ENCODE results near the gene CAGE1. TPM values are rescaled to one million over a fixed set of nuclear protein-coding genes. Genes with fewer than 3 reads are reported as not detected.

Gene CAGE1
- total RNA-seq, 2 experiments from 2014 or later = 0.27 to 1.1 TPM

DNA sequence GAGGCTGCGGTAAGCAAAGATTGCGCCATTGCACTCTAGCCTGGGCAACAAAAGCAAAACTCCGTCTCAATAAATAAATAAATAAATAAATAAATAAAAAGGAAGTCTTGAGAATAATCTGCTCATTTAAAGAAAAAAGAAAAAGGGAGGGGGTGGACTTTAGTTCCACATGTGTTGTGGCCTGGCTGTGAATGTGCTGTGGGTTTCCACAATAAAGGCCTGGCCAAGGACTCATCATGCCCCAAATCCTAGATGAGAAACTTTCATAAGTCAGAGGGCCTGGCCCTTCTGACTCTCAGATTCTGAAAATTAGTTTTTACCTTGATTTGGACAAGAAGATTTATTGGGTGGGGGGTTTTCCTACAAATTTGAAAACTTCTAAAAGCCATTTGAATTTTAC, 48.5 kb upstream of the CAGE1 start:
- TF ChIP-seq EZH2phosphoT487 (IDR thresholded peaks at IDR 0.05; ENCODE audit: borderline replicate concordance, low read depth, low read length) = no peak
- TF ChIP-seq, protein P1, sequence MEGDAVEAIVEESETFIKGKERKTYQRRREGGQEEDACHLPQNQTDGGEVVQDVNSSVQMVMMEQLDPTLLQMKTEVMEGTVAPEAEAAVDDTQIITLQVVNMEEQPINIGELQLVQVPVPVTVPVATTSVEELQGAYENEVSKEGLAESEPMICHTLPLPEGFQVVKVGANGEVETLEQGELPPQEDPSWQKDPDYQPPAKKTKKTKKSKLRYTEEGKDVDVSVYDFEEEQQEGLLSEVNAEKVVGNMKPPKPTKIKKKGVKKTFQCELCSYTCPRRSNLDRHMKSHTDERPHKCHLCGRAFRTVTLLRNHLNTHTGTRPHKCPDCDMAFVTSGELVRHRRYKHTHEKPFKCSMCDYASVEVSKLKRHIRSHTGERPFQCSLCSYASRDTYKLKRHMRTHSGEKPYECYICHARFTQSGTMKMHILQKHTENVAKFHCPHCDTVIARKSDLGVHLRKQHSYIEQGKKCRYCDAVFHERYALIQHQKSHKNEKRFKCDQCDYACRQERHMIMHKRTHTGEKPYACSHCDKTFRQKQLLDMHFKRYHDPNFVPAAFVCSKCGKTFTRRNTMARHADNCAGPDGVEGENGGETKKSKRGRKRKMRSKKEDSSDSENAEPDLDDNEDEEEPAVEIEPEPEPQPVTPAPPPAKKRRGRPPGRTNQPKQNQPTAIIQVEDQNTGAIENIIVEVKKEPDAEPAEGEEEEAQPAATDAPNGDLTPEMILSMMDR (conservative IDR thresholded peaks at IDR 0.05; ENCODE audit: low read length) = no peak
- CTCF ChIA-PET (ENCODE audit: unreplicated experiment) = no interaction called here
- H2AFZ ChIP-seq (ENCODE audit: low read length) = no peak overlapping the region
- no peaks in the 10 kb centered on the region for H4K20me1 ChIP-seq (ENCODE audit: insufficient read depth, low read length)
- BruUV-seq (replicated peaks) = no TSS peak
- intact Hi-C loops (cut with micrococcal nuclease; ENCODE audit: unreplicated experiment) = no loop called here
- no peaks in the 10 kb centered on the region for H3K9me3 ChIP-seq (ENCODE audit: low read length)
- H3K4me1 ChIP-seq (ENCODE audit: insufficient read depth, low read length, poor library complexity, severe bottlenecking) = peaks cover 13% of the 10 kb centered on the region
- no peak overlapping the region for H3K4me2 ChIP-seq (ENCODE audit: low read length)
- H3K36me3 ChIP-seq (ENCODE audit: insufficient read depth, low read length) = no peaks in the 10 kb centered on the region
- no peak for DNase-seq (ENCODE audit: low spot score)
- no peaks in the 10 kb centered on the region for H3K9me2 ChIP-seq (ENCODE audit: insufficient read depth, low read length)
- no peaks in the 10 kb centered on the region for H3K79me2 ChIP-seq (ENCODE audit: insufficient read depth, low read depth, low read length)
- no peak overlapping the region for H3K27ac ChIP-seq (ENCODE audit: low read depth, low read length, poor library complexity, severe bottlenecking)
- POLR2A ChIA-PET = interaction anchor here (1.0 kb wide), 1 partner anchor 9 kb away, joined by 3 read pairs; no protein-coding TSS in a partner anchor
- H3K4me3 ChIP-seq (ENCODE audit: low read depth, low read length, poor library complexity, severe bottlenecking) = no peak overlapping the region

DNA sequence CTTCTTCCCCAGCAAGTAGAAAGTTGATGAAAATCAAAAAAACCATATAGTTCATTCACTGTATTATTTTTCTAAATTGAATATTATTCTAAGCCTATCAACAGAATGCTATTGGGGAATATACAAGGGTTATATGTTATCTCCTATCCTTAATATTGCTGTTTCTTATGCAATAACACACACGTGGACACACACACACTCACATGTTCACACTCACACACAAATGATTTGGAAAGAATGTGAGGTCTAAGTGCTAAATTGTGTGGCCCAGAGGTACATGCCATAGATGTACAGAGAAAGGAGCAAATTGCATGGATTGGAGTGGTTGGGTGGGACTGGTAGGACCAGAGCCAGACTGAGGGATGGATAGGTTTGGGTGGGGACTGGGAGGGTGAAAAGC, 45.1 kb upstream of the CAGE1 start:
- Histone ChIP-seq H3K4me2 (ENCODE audit: low read length) (no peak overlapping the region), H3K9me2 (ENCODE audit: insufficient read depth, low read length) (no peaks in the 10 kb centered on the region), H3K9me3 (ENCODE audit: low read length) (no peaks in the 10 kb centered on the region), H3K36me3 (ENCODE audit: insufficient read depth, low read length) (no peaks in the 10 kb centered on the region), H3K79me2 (ENCODE audit: insufficient read depth, low read depth, low read length) (no peaks in the 10 kb centered on the region), H3K4me3 (ENCODE audit: low read depth, low read length, poor library complexity, severe bottlenecking) (no peak overlapping the region), H3K27ac (ENCODE audit: low read depth, low read length, poor library complexity, severe bottlenecking) (no peak overlapping the region), H4K20me1 (ENCODE audit: insufficient read depth, low read length) (no peaks in the 10 kb centered on the region), H3K4me1 (ENCODE audit: insufficient read depth, low read length, poor library complexity, severe bottlenecking) (peaks cover 11% of the 10 kb centered on the region), H2AFZ (ENCODE audit: low read length) (no peak overlapping the region)
- DNase-seq (ENCODE audit: low spot score) = no peak
- intact Hi-C loops (cut with micrococcal nuclease; ENCODE audit: unreplicated experiment) = no loop called here
- BruUV-seq (replicated peaks) = no TSS peak
- CTCF ChIA-PET (ENCODE audit: unreplicated experiment) = no interaction called here
- TF ChIP-seq EZH2phosphoT487 (IDR thresholded peaks at IDR 0.05; ENCODE audit: borderline replicate concordance, low read depth, low read length) = no peak
- POLR2A ChIA-PET = interaction anchor here (0.7 kb wide), 1 partner anchor 11 kb away, joined by 5 read pairs; no protein-coding TSS in a partner anchor

DNA sequence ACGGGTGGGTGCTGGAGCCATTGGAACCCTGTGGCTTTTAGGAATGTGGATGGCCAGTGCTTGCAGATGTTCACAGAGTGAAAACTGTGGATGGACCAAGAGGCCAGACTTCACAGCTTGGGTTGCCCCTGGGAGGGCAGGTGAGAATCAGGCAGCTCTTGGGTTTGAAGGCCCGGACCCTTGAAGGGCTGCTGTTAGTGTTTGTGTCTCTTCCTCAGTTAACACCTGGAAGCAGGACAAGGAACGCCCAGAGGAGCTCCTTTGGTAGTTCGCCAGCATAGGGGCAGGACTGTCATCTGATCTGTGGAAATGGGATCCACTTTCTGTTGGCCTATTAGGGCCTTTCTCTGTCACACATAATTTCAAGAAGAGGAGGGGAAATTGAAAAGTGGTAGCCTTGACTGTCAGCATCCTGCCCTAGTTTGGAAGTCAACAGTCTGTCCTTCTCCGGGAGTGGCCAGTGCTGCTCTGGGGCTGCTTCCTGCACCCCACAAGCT, 43.6 kb upstream of the CAGE1 start:
- BruUV-seq (replicated peaks) = no TSS peak
- ChIA-PET POLR2A (interaction anchor here (0.7 kb wide), 1 partner anchor 7 kb away, joined by 3 read pairs; no protein-coding TSS in a partner anchor), CTCF (ENCODE audit: unreplicated experiment) (no interaction called here)
- H3K9me3 ChIP-seq (ENCODE audit: low read length) = no peaks in the 10 kb centered on the region
- DNase-seq (ENCODE audit: low spot score) = no peak
- H3K27ac ChIP-seq (ENCODE audit: low read depth, low read length, poor library complexity, severe bottlenecking) = no peak overlapping the region
- H3K36me3 ChIP-seq (ENCODE audit: insufficient read depth, low read length) = no peaks in the 10 kb centered on the region
- intact Hi-C loops (cut with micrococcal nuclease; ENCODE audit: unreplicated experiment) = no loop called here
- TF ChIP-seq, protein P1 (conservative IDR thresholded peaks at IDR 0.05; ENCODE audit: low read length) = no peak
- TF ChIP-seq EZH2phosphoT487 (IDR thresholded peaks at IDR 0.05; ENCODE audit: borderline replicate concordance, low read depth, low read length) = no peak
- no peaks in the 10 kb centered on the region for H4K20me1 ChIP-seq (ENCODE audit: insufficient read depth, low read length)
- no peaks in the 10 kb centered on the region for H3K9me2 ChIP-seq (ENCODE audit: insufficient read depth, low read length)
- no peaks in the 10 kb centered on the region for H3K4me1 ChIP-seq (ENCODE audit: insufficient read depth, low read length, poor library complexity, severe bottlenecking)
- no peak overlapping the region for H3K4me3 ChIP-seq (ENCODE audit: low read depth, low read length, poor library complexity, severe bottlenecking)
- H3K4me2 ChIP-seq (ENCODE audit: low read length) = no peak overlapping the region
- no peaks in the 10 kb centered on the region for H3K79me2 ChIP-seq (ENCODE audit: insufficient read depth, low read depth, low read length)
- no peak overlapping the region for H2AFZ ChIP-seq (ENCODE audit: low read length)

All from OCI-LY7 (cell line).